ENCODE measurements around the gene SATL1.
"Not testable (repeated sequence)": the region's sequence is repeated elsewhere in the genome, so short reads cannot be mapped to it uniquely, and the experiment has no call there.

SATL1 gene, protein sequence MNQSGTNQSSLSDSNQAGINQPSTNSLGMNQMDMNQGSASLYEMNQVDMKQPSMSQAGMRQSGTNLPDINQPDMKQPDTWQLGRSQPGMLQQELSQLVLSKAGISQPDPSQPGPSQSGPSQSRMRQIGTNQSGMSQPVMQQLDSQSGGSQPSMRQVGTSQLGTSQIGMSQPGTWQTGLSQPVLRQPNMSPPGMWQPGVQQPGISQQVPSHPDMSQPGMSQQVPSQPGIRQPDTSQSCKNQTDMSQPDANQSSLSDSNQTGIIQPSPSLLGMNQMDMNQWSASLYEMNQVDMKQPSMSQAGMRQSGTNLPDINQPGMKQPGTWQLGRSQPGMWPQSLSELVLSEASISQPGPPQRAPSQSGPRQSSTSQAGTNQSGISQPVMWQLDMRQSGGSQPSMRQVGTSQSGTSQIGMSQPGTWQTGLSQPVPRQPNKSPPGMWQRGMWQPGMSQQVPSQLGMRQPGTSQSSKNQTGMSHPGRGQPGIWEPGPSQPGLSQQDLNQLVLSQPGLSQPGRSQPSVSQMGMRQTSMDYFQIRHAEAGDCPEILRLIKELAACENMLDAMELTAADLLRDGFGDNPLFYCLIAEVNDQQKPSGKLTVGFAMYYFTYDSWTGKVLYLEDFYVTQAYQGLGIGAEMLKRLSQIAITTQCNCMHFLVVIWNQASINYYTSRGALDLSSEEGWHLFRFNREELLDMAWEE

DNA sequence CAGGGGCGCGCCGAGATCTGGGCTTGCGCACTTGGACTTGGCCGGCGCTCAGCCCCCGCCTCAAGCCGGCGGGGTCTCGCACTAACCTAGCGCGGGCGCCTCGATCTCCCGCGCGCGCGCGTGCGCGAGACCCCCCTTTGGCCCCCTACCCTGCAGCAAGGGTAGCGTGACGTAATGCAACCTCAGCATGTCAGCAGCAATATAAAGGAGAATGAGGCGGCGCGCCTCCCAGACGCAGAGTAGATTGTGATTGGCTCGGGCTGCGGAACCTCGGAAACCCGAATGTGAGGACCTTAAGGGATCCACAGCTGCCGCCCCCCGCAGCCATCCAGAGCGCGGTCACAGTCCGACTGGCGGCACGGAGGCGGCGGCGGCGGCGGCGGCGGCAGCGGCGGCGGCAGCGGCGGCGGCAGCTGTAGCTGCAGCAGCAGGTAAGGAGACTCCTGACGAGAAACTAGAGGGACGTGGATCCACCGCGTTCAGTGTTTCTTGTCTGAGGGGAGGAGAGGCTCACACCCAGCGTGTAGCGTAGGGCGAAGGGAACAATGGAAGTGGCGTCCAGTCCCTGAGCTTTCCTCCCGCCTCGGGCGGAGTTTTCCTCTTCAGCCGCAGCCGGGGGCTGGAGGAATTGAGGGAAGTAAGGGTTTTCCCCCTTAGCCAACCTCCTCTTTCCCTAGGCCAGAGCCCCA is at the start of gene SATL1, which contains the start of gene ZNF711:
SATL1 (minus strand) TSS at position 19 of the 689 bp plus-strand sequence. CDS start 134,811 bp downstream, outside the sequence.
ZNF711 (plus strand) TSS at position 231 of the 689 bp plus-strand sequence. CDS start 3,582 bp downstream, outside the sequence.
- TF ChIP-seq, protein P1, sequence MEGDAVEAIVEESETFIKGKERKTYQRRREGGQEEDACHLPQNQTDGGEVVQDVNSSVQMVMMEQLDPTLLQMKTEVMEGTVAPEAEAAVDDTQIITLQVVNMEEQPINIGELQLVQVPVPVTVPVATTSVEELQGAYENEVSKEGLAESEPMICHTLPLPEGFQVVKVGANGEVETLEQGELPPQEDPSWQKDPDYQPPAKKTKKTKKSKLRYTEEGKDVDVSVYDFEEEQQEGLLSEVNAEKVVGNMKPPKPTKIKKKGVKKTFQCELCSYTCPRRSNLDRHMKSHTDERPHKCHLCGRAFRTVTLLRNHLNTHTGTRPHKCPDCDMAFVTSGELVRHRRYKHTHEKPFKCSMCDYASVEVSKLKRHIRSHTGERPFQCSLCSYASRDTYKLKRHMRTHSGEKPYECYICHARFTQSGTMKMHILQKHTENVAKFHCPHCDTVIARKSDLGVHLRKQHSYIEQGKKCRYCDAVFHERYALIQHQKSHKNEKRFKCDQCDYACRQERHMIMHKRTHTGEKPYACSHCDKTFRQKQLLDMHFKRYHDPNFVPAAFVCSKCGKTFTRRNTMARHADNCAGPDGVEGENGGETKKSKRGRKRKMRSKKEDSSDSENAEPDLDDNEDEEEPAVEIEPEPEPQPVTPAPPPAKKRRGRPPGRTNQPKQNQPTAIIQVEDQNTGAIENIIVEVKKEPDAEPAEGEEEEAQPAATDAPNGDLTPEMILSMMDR (IDR thresholded peaks at IDR 0.05; ENCODE audit: low read depth, low read length, missing control alignments), result no peak
- peak; percentile 29 for DNase-seq
- no peaks in the 10 kb centered on the region for H3K27me3 ChIP-seq (replicated peaks)
- peak within 1 kb of the TSS; percentile 69 for H3K4me3 ChIP-seq (ENCODE audit: low read depth, low read length)
- H3K27ac ChIP-seq, result no peak within 1 kb of the TSS
- H3K36me3 ChIP-seq (replicated peaks), result no peaks in the 10 kb centered on the region
- in situ Hi-C loops (cut with HindIII; ENCODE audit: low pct_ligation_motif_present, low sequenced_read_pairs), result no loop called here

- Histone ChIP-seq H3K27me3 (replicated peaks) (no peaks in the 10 kb centered on the region), H3K27ac (no peak overlapping the region), H3K4me3 (ENCODE audit: low read depth, low read length) (no peak overlapping the region), H3K36me3 (replicated peaks) (no peaks in the 10 kb centered on the region)
- TF ChIP-seq, protein P1 (IDR thresholded peaks at IDR 0.05; ENCODE audit: low read depth, low read length, missing control alignments), result no peak
- no peak for DNase-seq
- in situ Hi-C loops (cut with HindIII; ENCODE audit: low pct_ligation_motif_present, low sequenced_read_pairs), result no loop called here
Measured at GRCh38 chrX:85288992-85289723, 45.6 kb upstream of the SATL1 start.

DNA sequence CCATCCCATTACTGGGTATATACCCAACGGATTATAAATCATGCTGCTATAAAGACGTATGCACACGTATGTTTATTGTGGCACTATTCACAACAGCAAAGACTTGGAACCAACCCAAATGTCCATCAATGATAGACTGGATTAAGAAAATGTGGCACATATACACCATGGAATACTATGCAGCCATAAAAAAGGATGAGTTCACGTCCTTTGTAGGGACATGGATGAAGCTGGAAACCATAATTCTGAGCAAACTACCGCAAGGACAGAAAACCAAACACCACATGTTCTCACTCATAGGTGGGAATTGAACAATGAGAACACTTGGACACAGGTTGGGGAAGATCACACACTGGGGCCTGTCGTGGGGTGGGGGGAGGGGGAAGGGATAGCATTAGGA is 41.7 kb upstream of the SATL1 start:
- H3K4me3 ChIP-seq (ENCODE audit: low read depth, low read length); H3K36me3 ChIP-seq (replicated peaks); DNase-seq; H3K27ac ChIP-seq; in situ Hi-C loops (cut with HindIII; ENCODE audit: low pct_ligation_motif_present, low sequenced_read_pairs); H3K27me3 ChIP-seq (replicated peaks): not testable (repeated sequence)

DNA sequence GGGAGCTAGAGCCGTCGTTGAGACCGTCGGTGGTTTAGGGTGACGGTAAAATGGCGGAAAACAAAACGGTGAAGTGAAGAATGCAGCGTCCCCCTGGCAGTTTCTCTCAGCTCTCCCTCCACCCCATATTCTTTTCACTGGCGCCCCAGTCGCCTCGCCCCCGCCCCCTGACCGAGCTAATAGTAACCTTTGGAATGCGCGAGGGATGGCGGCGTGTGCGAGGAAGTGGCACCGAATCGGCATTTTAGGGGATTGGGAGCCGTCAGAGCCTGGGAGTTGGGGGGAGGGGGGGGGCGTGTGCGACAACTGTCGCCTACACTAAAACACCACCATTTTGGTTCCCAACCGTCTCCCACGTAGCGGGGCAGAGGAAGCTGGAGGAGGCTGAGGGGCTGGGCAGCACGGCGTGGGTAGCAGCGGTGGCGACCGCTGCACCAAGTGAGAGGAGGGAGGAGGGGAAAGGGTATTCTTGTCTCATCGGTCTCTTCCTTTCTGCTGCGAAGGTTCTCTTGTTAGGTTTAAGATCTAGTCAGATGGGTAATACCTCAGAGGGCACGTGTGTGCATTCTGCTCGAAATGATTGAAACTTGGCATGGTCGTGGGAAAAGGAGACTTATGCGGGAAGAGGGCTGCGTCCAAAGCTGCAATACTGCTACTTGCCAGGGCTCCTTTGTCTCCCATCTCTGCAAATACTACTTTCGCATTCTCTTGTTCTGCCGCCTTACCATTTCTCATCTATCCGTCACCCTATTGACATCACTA is 1.1 kb upstream of the SATL1 start:
- in situ Hi-C loops (cut with HindIII; ENCODE audit: low pct_ligation_motif_present, low sequenced_read_pairs), result no loop called here
- TF ChIP-seq, protein P1 (IDR thresholded peaks at IDR 0.05; ENCODE audit: low read depth, low read length, missing control alignments), result no peak
- Histone ChIP-seq H3K36me3 (replicated peaks) (no peaks in the 10 kb centered on the region), H3K4me3 (ENCODE audit: low read depth, low read length) (peak overlapping the region; percentile 69), H3K27me3 (replicated peaks) (no peaks in the 10 kb centered on the region), H3K27ac (no peak overlapping the region)
- DNase-seq, result no peak

- in situ Hi-C loops (cut with HindIII; ENCODE audit: low pct_ligation_motif_present, low sequenced_read_pairs), result no loop called here
- TF ChIP-seq, protein P1 (IDR thresholded peaks at IDR 0.05; ENCODE audit: low read depth, low read length, missing control alignments), result no peak
- Histone ChIP-seq H3K27ac (no peak overlapping the region), H3K27me3 (replicated peaks) (no peaks in the 10 kb centered on the region), H3K4me3 (ENCODE audit: low read depth, low read length) (no peak overlapping the region), H3K36me3 (replicated peaks) (no peaks in the 10 kb centered on the region)
- no peak for DNase-seq
Measured at GRCh38 chrX:85243155-85243554, 424 bp downstream of the SATL1 start.
